Stimulated activated CD8-positive, alpha-beta memory T cell treated with anti-CD3 and anti-CD28 coated beads, Interleukin-15, amount 100 ng/mL, for 48 hours (primary cell): Measurements from ENCODE around the gene TMEM174.

ENCODE experiments used
- DNase-seq, 2 donors: peaks; one replicate each; pipeline ENCODE4 v3.0.0-alpha.2; 2020; ENCODE audit warnings: low read depth in 2 of 2

Gene TMEM174, protein sequence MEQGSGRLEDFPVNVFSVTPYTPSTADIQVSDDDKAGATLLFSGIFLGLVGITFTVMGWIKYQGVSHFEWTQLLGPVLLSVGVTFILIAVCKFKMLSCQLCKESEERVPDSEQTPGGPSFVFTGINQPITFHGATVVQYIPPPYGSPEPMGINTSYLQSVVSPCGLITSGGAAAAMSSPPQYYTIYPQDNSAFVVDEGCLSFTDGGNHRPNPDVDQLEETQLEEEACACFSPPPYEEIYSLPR

DNA sequence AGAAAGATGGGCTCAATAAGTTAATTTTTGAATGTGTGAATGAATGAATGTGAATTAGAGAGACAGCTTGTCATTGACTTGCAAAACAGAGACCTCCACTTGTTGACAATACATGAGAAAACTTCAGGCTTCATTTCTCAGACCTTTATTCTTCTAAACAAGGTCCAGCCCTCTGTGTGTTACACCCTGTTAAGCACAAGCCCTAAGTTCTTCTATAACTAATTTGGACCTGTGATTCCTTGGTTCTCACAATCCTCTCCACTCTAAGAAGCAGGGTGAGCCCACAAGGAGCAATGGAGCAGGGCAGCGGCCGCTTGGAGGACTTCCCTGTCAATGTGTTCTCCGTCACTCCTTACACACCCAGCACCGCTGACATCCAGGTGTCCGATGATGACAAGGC, at the start of gene TMEM174:
Gene TMEM174, plus strand, starts transcription at position 243 of the 400 bp plus-strand sequence. Its CDS starts 51 bp downstream, at position 294.
- no peak for DNase-seq

- DNase-seq: no peak
These were observed 47.7 kb upstream of the TMEM174 start for GRCh38 chr5:73125289-73125688.

DNA sequence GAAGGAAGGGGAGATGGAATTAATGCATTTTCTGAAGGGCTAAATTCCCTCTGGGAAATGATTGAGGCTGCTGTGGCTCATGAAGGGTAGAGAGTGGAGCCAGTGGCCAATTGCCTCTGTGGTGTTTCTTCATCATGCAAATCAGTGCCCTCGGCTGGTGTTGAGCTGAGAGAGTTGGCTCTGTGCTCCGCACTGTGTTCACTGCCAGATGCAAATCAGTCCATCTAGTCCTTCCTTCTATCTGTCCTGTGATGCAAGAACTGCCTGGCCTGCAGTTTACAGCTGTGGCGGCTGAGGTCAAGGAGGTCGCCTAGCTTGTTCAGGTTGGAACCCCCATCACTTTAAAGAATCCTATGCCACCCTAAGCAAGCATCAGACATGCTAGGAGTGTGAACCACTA, 46.6 kb upstream of the TMEM174 start:
- no peak for DNase-seq

GRCh38 chr5:73126957-73127356, 46.0 kb upstream of the TMEM174 start:
- DNase-seq: no peak

GRCh38 chr5:73129143-73129542, 43.9 kb upstream of the TMEM174 start:
- DNase-seq: no peak

- DNase-seq: no peak
These were observed 42.2 kb upstream of the TMEM174 start for GRCh38 chr5:73130811-73131210.

GRCh38 chr5:73131711-73132425, 41.1 kb upstream of the TMEM174 start:
- no peak for DNase-seq

DNA sequence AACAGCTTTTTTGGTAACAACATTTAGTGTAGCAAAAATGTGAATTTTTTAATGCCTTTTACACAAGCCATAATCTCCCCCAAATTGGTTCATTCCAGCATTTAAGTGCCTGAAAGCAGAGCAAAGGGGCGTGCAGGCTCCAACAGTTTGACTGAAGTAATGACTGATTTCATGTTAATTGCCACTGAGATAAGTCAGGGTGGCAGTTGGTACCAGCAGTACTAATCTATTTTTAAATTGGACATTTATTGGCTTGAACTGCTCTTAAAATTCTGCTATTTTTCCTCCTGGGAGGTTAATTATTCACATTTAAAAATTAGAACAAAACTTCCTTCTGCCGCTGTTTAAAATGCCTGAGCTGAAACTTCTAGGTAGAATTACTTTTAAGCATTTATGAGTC, 40.2 kb upstream of the TMEM174 start:
- no peak for DNase-seq

DNA sequence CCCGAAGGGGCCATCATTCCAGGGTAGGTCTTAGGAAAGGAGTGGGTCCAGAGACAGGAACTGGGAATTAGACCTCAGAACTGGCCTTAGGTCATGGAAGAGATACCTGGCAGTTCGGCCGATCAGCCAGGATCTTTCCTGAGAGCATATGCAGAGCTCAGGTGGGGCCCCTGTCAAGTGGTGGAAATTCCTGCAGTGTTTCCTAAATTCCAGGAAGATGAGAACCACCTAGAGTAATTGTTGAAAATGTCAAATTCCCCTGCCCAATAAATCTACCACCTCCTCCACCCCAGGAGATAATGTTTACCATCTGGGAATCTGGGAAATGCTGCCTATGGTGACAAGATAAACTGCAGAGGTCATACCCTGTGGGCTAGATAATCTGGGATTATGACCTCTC, 38.0 kb upstream of the TMEM174 start:
- DNase-seq: no peak

DNA sequence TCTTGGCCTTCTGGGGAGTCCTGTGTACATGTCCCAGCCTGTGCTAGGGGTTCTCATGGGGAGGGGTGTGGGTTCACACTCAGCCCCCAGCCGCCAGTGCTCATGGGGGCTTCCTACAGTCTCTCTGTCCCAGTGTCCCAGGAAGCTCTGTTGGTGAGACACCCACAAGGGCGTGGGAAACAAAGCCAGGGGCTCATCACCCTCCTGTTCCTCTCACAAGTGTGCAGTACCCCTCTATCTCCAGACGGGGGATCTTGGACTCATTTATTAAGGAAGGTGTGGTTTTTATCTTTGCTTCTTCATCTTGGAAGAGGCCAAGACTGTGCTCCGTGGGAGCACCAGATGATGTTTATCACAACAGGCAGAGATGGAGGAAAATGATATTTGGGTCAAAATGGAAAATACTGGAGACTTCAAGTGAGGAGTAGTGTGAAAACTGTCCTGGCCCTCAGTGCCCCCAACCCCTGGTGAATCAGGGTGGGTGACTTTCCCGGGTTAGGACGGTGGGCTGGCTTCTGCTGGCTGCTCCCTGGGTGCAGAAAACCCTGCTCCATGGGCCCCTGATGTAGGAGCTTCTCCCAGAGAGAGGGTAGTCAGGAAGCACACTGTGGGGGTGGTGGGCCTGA, 37.5 kb upstream of the TMEM174 start:
- DNase-seq: no peak

- DNase-seq: no peak
These were observed 36.9 kb upstream of the TMEM174 start for GRCh38 chr5:73136055-73136562.

- no peak for DNase-seq
These were observed 35.1 kb upstream of the TMEM174 start for GRCh38 chr5:73137563-73138530.

DNA sequence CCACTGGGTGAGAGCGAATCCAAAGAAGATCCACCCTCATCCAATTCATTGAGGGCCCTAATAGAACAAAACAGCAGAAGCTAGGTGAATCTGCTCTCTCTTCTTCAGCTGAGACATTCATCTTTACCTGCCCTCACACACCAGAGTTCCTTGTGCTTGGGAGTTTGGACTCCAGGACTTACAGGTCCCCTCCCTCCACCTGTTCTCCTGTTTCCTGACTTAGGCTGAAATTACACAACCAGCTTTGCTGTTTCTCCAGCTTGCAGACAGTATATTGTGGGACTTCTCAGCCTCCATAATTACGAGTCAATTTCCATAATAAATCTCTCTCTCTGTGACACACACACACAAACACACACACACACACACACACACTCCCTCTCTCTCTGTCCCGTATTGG, 33.5 kb upstream of the TMEM174 start:
- DNase-seq: no peak

- no peak for DNase-seq
These were observed 32.2 kb upstream of the TMEM174 start for GRCh38 chr5:73140801-73141200.

DNA sequence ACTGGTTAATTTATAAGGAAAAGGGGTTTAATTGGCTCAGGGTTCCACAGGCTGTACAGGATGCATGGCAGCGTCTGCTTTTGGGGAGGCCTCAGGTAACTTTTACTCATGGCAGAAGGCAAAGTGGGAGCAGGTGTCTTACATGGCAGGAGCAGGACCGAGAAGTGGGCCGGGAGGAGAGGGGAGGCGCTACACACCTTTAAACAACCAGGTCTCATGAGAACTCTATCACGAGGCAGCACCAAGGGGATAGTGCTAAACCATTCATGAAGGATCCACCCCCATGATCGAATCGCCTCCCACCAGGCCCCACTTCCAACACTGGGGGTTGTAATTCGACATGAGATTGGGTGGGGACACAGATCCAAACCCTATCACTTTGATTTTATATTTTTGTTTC, 31.0 kb upstream of the TMEM174 start:
- DNase-seq: no peak

- no peak for DNase-seq
These were observed 29.3 kb upstream of the TMEM174 start for GRCh38 chr5:73143716-73144115.

GRCh38 chr5:73149540-73149939, 23.5 kb upstream of the TMEM174 start:
- DNase-seq: no peak

GRCh38 chr5:73150876-73151275, 22.1 kb upstream of the TMEM174 start:
- no peak for DNase-seq

DNA sequence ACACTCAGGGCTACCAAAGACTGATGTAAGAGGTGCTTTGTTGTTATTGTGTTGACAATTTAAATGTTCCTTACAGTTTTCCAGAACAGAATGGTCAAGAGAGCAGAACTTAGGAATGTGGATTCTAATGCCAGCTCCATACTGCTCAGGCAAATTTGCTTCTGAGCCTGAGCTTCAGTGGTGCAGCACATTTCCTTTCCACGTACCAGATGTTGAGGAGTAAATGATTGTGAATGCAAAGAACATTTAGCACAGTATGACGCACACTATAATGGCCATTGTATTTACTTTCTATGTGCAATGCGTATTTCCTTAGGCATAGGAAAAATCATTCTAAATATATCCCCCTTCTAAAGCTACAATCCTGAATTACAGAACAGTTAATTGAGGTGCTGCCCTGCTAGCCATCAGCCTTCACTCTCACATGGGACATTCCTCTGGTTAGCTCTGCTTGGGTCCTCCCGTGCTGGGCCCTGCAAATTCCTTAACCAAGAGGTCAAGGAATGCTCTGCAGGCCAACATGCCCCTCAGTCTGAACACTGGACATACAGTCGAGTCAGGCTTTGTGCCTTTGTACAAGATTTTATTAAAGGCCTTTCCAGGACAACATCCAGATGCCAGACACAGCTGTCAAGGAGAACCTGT, 21.1 kb upstream of the TMEM174 start:
- no peak for DNase-seq

DNA sequence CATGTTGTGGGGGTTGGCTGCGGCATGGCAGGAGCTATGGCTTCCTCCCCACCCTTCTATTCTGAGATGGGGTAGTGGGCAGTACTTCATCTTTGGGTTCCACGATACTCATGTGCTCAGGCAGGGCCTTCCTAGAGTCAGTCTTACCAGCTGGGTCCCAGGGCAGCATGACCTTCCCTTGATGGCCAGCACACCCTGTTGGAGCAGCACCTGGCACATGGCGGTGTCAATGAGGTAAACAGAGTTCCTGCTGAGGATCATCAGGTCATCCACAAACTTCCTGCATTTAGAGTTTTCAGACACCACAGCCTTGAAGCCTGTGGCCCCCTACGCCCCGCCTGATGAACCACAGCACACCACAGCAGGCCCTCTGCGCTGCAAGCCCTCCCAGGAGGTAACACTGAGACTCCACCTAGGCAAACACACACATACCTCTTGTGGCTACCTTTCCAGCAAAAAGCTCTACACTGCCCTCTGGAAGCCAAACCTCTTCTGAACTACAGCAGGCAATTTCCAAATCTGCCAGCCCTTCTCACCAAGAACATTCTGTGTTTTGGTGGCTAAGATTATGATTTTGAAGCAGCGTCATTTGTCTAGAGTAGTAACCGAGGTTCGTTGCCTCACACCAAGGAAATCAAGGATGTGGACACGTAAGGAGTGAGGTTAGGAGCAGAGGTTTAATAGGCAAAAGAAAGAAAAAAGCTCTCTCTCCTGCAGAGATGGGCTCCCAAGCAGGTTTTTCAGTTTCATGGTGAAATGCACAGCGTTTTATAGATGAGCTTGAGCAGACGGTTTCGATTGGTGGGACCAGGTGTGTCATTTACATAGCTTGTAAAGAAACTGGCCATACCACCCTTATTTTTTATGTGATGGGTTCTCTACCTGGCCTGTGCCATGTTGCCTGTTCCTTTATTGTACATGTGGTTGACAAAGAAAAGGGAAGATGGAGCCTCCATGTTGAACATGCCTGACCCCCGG, 20.3 kb upstream of the TMEM174 start:
- no peak for DNase-seq
